Measurements from ENCODE around the gene SPINT1.
"Not testable (repeated sequence)": the region's sequence is repeated elsewhere in the genome, so short reads cannot be mapped to it uniquely, and the experiment has no call there.

The SPINT1 gene

GRCh38 chr15:40858706-40859105 lies 14.9 kb downstream of the SPINT1 start:
- DNase-seq (ENCODE audit: low read depth in 2 of 2): no peak

GRCh38 chr15:40859206-40859851 lies 15.5 kb downstream of the SPINT1 start:
- DNase-seq (ENCODE audit: low read depth in 2 of 2): peak in 1 of 2 experiments; percentile 27

GRCh38 chr15:40861147-40861546 lies 17.3 kb downstream of the SPINT1 start:
- not testable (repeated sequence) for DNase-seq (ENCODE audit: low read depth in 2 of 2)

GRCh38 chr15:40863660-40864270 lies 19.9 kb downstream of the SPINT1 start:
- DNase-seq (ENCODE audit: low read depth in 2 of 2): no peak

- no peak for DNase-seq (ENCODE audit: low read depth in 2 of 2)
Measured at GRCh38 chr15:40867199-40867598, 23.4 kb downstream of the SPINT1 start.

GRCh38 chr15:40869686-40870085 lies 25.8 kb downstream of the SPINT1 start:
- no peak for DNase-seq (ENCODE audit: low read depth in 2 of 2)

GRCh38 chr15:40870716-40871115 lies 26.9 kb downstream of the SPINT1 start:
- DNase-seq (ENCODE audit: low read depth in 2 of 2): no peak

- DNase-seq (ENCODE audit: low read depth in 2 of 2): no peak
Measured at GRCh38 chr15:40871749-40872617, 28.1 kb downstream of the SPINT1 start.

GRCh38 chr15:40872791-40873693 lies 29.2 kb downstream of the SPINT1 start:
- DNase-seq (ENCODE audit: low read depth in 2 of 2): no peak

GRCh38 chr15:40873694-40874561 lies 30.1 kb downstream of the SPINT1 start, which contains the start of gene RHOV:
Gene RHOV (minus strand): TSS chr15:40874234. CDS start chr15:40874139, 95 bp downstream.
- DNase-seq (ENCODE audit: low read depth in 2 of 2): no peak

- DNase-seq (ENCODE audit: low read depth in 2 of 2): no peak
Measured at GRCh38 chr15:40875991-40876730, 32.3 kb downstream of the SPINT1 start.

GRCh38 chr15:40877694-40878093 lies 33.8 kb downstream of the SPINT1 start:
- DNase-seq (ENCODE audit: low read depth in 2 of 2): no peak

- no peak for DNase-seq (ENCODE audit: low read depth in 2 of 2)
Measured at GRCh38 chr15:40878785-40879184, 34.9 kb downstream of the SPINT1 start.

- DNase-seq (ENCODE audit: low read depth in 2 of 2): no peak
Measured at GRCh38 chr15:40879609-40880008, 35.8 kb downstream of the SPINT1 start.

GRCh38 chr15:40881351-40881750 lies 37.5 kb downstream of the SPINT1 start:
- no peak for DNase-seq (ENCODE audit: low read depth in 2 of 2)

GRCh38 chr15:40886586-40886985 lies 42.7 kb downstream of the SPINT1 start:
- DNase-seq (ENCODE audit: low read depth in 2 of 2): no peak

GRCh38 chr15:40889112-40889511 lies 45.3 kb downstream of the SPINT1 start:
- DNase-seq (ENCODE audit: low read depth in 2 of 2): no peak

- no peak for DNase-seq (ENCODE audit: low read depth in 2 of 2)
Measured at GRCh38 chr15:40891138-40891537, 47.3 kb downstream of the SPINT1 start.

GRCh38 chr15:40891810-40892446 lies 48.1 kb downstream of the SPINT1 start:
- no peak for DNase-seq (ENCODE audit: low read depth in 2 of 2)

All from fibroblast of skin of left quadriceps (primary cell).